ENCODE measurements around the gene NRL. TPM values are rescaled to one million over a fixed set of nuclear protein-coding genes. Genes with fewer than 3 reads are reported as not detected.

The NRL gene
- total RNA-seq, 1 experiment from 2014 or later = 0.66 TPM

- ChIA-PET POLR2A (no interaction called here), CTCF (interaction anchor here (1.2 kb wide), 1 partner anchor 29 kb away, joined by 3 read pairs; no protein-coding TSS in a partner anchor)
- ATAC-seq = no peak
These were observed 27.7 kb downstream of the NRL start for GRCh38 chr14:24087004-24087403.

More at GRCh38 chr14:24087004-24087403, 27.7 kb downstream of the NRL start:
- no peaks in the 10 kb centered on the region for H4K20me1 ChIP-seq (ENCODE audit: insufficient read depth)
- RAD21 ChIA-PET (ENCODE audit: low non-redundant PET in 1 of 2, low total read pairs in 2 of 2, uncharacterized antibody in 2 of 2, unreplicated experiment in 2 of 2) = no interaction called here
- no peaks in the 10 kb centered on the region for H3K36me3 ChIP-seq (ENCODE audit: control insufficient read depth in 1 of 2, insufficient read depth in 2 of 2, low read length in 2 of 2)
- H3K79me2 ChIP-seq (ENCODE audit: insufficient read depth, low read length) = no peaks in the 10 kb centered on the region
- TF ChIP-seq SRF (IDR thresholded peaks at IDR 0.05; ENCODE audit: low read depth) = no peak
- no peak for TF ChIP-seq ELF1 (IDR thresholded peaks at IDR 0.05; ENCODE audit: borderline replicate concordance, low read depth)
- TF ChIP-seq TCF7L2 (IDR thresholded peaks at IDR 0.05; ENCODE audit: borderline replicate concordance, extremely low read depth, insufficient read depth, insufficient read length) = no peak
- TF ChIP-seq, protein P1, sequence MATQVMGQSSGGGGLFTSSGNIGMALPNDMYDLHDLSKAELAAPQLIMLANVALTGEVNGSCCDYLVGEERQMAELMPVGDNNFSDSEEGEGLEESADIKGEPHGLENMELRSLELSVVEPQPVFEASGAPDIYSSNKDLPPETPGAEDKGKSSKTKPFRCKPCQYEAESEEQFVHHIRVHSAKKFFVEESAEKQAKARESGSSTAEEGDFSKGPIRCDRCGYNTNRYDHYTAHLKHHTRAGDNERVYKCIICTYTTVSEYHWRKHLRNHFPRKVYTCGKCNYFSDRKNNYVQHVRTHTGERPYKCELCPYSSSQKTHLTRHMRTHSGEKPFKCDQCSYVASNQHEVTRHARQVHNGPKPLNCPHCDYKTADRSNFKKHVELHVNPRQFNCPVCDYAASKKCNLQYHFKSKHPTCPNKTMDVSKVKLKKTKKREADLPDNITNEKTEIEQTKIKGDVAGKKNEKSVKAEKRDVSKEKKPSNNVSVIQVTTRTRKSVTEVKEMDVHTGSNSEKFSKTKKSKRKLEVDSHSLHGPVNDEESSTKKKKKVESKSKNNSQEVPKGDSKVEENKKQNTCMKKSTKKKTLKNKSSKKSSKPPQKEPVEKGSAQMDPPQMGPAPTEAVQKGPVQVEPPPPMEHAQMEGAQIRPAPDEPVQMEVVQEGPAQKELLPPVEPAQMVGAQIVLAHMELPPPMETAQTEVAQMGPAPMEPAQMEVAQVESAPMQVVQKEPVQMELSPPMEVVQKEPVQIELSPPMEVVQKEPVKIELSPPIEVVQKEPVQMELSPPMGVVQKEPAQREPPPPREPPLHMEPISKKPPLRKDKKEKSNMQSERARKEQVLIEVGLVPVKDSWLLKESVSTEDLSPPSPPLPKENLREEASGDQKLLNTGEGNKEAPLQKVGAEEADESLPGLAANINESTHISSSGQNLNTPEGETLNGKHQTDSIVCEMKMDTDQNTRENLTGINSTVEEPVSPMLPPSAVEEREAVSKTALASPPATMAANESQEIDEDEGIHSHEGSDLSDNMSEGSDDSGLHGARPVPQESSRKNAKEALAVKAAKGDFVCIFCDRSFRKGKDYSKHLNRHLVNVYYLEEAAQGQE (IDR thresholded peaks at IDR 0.05; ENCODE audit: low read depth) = no peak
- TF ChIP-seq POLR2AphosphoS5 (IDR thresholded peaks at IDR 0.05; ENCODE audit: low read depth, low read length) = no peak
- TF ChIP-seq ZFX (IDR thresholded peaks at IDR 0.05) = no peak
- TF ChIP-seq, protein P2, sequence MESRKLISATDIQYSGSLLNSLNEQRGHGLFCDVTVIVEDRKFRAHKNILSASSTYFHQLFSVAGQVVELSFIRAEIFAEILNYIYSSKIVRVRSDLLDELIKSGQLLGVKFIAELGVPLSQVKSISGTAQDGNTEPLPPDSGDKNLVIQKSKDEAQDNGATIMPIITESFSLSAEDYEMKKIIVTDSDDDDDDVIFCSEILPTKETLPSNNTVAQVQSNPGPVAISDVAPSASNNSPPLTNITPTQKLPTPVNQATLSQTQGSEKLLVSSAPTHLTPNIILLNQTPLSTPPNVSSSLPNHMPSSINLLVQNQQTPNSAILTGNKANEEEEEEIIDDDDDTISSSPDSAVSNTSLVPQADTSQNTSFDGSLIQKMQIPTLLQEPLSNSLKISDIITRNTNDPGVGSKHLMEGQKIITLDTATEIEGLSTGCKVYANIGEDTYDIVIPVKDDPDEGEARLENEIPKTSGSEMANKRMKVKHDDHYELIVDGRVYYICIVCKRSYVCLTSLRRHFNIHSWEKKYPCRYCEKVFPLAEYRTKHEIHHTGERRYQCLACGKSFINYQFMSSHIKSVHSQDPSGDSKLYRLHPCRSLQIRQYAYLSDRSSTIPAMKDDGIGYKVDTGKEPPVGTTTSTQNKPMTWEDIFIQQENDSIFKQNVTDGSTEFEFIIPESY (IDR thresholded peaks at IDR 0.05; ENCODE audit: extremely low read depth, insufficient replicate concordance, low read length) = no peak
- TF ChIP-seq, protein P3, sequence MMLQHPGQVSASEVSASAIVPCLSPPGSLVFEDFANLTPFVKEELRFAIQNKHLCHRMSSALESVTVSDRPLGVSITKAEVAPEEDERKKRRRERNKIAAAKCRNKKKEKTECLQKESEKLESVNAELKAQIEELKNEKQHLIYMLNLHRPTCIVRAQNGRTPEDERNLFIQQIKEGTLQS (IDR thresholded peaks at IDR 0.05) = no peak
- TF ChIP-seq SP1 (IDR thresholded peaks at IDR 0.05; ENCODE audit: low read depth) = no peak
- TF ChIP-seq YY1 (IDR thresholded peaks at IDR 0.05; ENCODE audit: extremely low read depth, insufficient replicate concordance, low read depth, low read length) = no peak
- no peak for TF ChIP-seq EZH2 (IDR thresholded peaks at IDR 0.05)
- no peak overlapping the region for H3K27ac ChIP-seq (ENCODE audit: low read depth, low read length)
- no peak overlapping the region for H3K4me2 ChIP-seq (ENCODE audit: low read length)
- peaks cover 2 to 3% of the 10 kb centered on the region in 2 experiments for H3K4me1 ChIP-seq (ENCODE audit: control insufficient read depth in 1 of 2, insufficient read depth in 2 of 2, low read length in 2 of 2)
- H3K27me3 ChIP-seq (ENCODE audit: insufficient read depth, low read length) = no peaks in the 10 kb centered on the region
- no peak overlapping the region for H3K4me3 ChIP-seq (replicated peaks in 1 of 2; ENCODE audit: low read depth in 1 of 2, low read length in 2 of 2)
- BruUV-seq (replicated peaks) = no TSS peak
- intact Hi-C loops (cut with micrococcal nuclease) = no loop called here
- H3K9ac ChIP-seq (ENCODE audit: low read length) = no peak overlapping the region
- no peak overlapping the region for H2AFZ ChIP-seq (ENCODE audit: low read depth, low read length, poor library complexity, severe bottlenecking)
- no peaks in the 10 kb centered on the region for H3K9me3 ChIP-seq (ENCODE audit: control insufficient read depth in 1 of 2, insufficient read depth in 1 of 2, low read depth in 1 of 2, low read length in 2 of 2)
- H3K9me2 ChIP-seq (ENCODE audit: insufficient read depth) = no peaks in the 10 kb centered on the region
- DNase-seq (ENCODE audit: low read depth, low spot score) = no peak

All from HCT116 (cell line).